Esophagus squamous epithelium (tissue), 4 donors: ENCODE data around the gene CYP21A2.
"Not testable (repeated sequence)": the region's sequence is repeated elsewhere in the genome, so short reads cannot be mapped to it uniquely, and the experiment has no call there.

Source experiments
- CTCF ChIP-seq, 6 experiments: fragments of 450-650 bp in 4 of 6; fragments of 200-600 bp in 2 of 6; sonication (generic) in 2 of 6; IDR thresholded peaks; one replicate each; pipeline ENCODE4 v1.5.1; 2016 to 2019; ENCODE audit warnings: antibody characterized with exemption in 6 of 6, mild to moderate bottlenecking in 4 of 6, moderate library complexity in 4 of 6
- POLR2A ChIP-seq, 4 donors: fragments of 450-650 bp; IDR thresholded peaks; one replicate each; pipeline ENCODE4 v1.6.1; 2017; ENCODE audit warnings: antibody characterized with exemption in 4 of 4, mild to moderate bottlenecking in 4 of 4, moderate library complexity in 3 of 4

- not testable (repeated sequence) for TF ChIP-seq CTCF, POLR2A (IDR thresholded peaks at IDR 0.05)
Observed at GRCh38 chr6:32004864-32005537, 33.2 kb upstream of the CYP21A2 start.
